Inferior parietal cortex (tissue), 1 donor: ENCODE measurements around the gene TCN2.
"Not testable (repeated sequence)": the region's sequence is repeated elsewhere in the genome, so short reads cannot be mapped to it uniquely, and the experiment has no call there.

ENCODE experiments used
- DNase-seq: peaks from one replicate; pipeline ENCODE4 v3.0.0-alpha.2; 2016; ENCODE audit errors: extremely low spot score

TCN2 gene

DNA sequence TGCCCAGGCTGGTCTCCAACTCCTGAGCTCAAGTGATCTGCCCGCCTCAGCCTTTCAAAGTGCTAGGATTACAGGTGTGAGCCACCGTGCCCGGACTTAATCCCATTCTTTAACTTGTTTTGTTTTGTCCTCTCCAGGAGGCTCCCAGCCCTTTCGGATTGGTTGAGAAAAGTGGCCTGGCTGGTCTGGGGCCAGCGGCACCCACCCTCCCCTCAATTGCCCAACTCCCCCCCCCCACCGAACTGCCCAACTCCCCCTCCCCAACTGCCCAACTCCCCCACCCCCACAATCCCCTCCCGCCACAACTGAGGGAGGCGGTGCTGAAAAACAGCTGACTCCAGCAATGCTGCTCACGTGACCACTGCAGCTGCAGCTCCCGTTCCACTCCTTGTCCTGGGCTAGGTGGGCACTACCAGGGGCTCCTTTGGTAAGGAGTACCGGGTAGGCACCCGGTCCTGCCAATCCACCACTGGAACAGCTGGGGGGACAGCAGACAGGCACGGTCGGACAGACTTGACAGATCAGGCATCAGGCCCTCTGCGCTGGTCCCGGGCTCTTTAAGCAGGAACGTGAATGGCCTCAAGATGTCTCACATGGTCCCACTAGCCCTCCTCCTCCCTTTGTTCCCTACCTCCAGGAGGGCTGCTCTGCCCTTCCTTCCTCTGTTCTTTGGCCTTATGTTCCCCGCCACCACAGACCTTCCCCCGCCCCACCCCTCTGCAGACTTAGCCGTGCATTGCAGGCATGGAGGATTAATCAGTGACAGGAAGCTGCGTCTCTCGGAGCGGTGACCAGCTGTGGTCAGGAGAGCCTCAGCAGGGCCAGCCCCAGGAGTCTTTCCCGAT, at the start of gene TCN2:
TCN2 (plus strand) TSS at position 720 of the 845 bp plus-strand sequence. CDS start 158 bp downstream, outside the sequence.
- DNase-seq = peak; percentile 66

DNA sequence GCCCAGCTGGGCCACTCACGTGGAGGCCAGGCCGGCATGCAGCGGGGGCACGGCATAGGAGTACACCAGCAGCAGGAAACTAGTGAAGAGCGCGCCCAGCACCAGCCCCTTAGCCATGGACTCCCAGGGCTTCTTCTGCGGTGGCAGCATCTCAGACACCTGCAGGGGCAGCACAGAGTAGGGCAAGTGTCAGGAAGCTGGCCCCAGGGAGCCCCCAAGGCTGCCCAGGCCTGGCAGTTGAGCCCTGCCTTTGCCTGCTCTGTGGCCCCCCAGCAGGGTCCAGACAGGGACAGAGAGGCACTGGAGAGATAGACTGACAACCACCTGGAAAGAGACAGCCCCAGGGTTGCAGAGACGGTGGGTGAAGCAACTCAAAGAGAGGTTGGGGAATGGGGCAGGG, 49.7 kb upstream of the TCN2 start:
- no peak for DNase-seq

DNA sequence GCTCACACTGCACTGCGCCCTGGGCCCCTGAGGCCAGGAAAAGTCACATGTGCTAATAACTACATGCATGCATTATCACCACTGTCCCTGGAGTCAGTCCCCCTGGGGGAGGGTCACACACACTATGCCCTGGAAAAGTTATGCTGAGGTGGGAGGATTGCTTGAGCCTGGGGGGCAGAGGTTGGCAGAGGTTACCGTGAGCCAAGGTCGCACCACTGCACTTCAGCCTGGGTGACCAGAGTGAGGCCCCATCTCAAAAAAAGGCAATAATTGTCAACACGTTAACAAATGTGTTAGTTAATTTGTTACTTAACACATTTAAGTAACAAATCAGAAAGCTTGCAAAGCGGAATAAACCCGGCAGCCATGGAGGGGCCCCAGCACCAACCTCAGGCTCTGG, 47.1 kb upstream of the TCN2 start:
- DNase-seq = no peak

DNA sequence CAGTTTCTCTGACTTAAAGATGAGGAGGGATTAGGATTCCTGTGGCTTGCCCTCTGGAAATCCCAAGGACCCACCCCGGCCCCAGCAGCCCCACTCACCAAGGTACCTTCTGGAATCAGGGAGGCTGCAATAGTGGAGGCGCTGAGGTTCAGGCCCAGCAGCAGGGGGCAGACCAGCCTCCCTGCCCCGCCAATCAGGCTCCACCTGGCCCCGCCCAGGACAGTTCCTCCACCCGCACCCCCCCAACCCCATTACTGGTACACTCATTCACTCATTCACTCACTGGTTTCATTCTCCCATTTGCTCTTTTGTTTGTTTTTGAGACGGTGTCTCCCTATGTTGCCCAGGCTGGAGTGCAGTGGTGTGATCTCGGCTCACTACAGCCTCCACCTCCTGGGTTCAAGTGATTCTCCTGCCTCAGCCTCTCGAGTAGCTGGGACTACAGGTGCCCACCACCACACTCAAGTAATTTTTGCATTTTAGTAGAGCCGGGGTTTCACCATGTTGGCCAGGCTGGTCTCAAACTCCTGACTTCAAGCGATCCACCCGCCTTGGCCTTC, 46.3 kb upstream of the TCN2 start:
- DNase-seq = not testable (repeated sequence)

DNA sequence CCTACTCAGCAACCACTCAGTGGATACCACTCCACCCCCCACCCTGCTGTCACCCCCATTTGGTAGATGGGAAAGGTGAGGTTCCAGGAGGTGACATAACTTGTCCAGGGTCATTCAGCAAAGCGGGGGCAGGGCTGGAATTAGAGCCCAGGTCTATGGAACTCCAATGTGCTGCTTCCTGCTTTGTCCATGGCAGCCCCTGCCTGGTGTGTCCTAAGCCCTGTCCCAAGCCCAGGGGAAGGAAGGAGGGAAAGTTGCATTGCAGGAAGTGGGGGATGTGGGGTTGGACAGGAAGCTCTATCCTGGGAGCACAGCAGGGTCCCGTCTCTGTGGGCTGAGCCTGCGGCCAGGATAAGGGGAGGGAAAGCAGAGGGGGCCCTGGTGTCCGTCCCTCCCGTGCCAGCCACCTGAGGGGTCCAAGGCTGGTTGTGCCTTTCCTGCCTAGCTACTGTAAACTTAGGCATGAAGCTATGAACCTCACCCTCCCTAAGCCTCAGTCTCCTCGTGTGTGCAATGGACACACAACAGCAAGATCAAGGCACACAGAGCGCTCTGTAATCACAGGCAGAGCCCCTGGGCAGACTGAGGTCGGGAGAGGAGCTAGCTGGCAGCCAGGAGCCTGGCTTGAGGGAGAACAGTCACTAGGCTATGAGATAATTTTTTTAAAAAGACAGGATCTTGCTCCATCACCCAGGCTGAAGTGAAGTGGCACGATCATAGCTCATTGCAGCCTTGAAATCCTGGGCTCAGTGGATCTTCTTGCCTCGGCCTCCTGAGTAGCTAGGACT, 45.4 kb upstream of the TCN2 start:
- DNase-seq = no peak

DNA sequence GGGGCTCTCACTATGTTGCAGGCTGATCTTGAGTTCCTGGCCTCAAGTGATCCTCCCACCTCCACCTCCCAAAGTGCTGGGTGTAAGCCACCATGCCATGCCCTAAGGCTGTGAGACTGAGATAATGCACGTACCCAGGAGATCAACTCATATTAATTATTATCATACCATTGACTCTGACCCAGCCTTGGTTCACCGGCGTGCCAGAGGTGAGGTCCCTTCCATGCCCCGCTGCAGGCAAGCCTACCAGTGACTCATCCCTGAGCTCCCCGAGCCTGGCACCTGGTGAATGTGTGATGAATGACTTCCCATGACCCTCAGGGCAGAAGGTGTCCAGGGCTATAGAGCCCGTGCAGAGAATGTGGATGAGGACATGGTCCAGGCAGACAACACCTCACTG, 44.6 kb upstream of the TCN2 start:
- no peak for DNase-seq

DNA sequence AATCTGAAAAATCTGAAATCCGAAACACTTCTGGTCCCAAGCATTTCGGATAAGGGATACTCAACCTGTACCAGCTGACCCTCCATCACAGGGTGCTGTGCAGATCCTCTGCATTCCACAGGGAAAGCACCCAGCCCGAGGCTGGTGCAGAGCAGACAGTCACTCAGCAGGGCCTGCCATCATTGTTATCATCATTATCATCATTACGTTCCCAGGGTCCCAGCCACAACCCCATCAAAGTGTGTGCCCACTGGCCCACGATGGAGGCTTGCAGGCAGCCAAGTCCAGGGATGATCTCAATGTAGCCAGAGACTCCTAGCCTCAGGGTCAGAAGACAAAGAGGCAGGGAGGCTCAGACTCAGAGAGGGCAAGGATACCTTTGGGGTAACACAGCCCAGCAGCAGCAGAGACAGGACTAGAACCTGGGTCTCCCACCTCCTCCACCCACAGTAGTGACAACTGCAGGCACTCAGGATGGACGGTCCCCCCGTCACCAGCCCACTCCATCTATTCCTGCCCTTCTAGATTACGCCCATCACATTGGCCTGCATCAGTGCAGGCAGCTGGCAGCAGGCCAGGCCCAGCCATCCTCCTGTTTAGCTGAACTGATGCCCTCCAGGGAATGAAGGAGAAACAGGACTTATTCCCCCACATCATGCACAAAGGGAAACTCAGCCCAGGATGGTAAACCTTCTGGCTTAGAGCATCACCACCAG, 42.8 kb upstream of the TCN2 start:
- no peak for DNase-seq

DNA sequence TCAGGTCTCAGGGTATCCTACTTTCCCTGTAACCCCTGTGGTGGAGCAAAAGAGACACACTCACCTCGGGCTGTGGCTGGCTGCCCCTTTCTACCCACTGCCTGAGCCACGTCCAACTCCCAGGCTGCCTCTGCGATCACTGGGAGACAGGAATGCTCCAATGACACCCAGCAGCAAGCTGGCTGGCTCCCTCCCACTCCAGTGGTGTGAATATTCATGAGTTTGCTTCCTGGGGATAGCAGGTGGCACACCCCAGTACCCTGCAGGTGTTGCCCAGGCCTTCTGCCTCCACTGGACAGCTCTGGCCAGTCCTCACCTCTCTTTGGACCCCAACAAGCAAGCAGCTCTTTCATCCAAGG, 42.2 kb upstream of the TCN2 start:
- no peak for DNase-seq

DNA sequence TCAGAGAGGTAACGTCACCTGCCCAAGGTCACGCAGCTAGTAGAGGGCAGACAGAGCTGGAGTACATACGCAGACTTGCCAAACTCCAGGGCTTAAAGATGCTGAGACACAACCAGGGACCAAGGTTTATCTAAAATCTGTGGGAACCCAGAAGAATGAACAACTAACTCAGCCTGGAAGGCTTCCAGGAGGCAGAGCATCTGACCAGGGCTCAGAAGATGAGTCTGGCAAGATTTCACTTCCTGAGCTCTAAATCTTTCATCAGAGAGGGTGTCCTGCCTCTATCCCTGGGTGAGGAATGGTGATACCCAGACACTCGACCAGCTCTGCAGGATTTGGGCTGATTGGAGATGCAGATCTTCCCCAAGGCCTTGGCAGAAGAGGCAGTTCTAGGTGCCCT, 41.6 kb upstream of the TCN2 start:
- no peak for DNase-seq

DNA sequence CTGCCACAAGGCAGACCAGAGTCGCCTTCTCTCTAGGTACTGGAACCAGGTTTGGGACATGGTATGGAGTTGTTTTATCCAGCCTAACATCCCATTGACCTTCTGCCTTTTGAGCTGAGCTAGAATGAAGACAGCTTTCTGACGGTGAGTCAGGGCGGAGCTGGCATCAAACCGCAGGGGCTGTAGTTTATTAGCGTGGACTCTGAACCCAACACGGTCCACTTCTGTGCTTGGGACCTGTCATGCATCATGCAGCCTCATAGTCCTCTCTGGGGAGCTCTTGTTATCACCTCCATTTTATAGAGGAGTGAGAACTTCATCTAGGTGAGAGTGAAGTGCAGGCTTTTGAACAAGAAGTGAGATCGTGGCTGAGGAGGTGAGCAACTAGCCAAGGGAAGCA, 40.8 kb upstream of the TCN2 start:
- DNase-seq = no peak

DNA sequence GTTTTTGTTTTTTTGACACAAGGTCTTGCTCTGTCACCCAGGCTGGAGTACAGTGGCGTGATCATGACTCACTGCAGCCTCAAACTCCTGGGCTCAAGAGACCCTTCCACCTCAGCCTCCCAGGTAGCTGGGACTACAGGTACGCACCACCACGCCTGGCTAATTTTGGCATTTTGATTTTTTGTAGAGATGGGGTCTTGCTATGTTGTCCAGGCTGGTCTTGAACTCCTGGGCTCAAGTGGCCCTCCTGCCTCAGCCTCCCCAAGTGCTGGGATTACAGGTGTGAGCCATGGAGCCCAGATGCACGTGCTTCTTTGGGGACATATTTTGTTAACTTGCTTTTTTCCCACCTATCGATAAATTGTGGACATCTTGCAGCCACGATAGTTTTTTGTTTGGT, 39.7 kb upstream of the TCN2 start:
- DNase-seq = not testable (repeated sequence)

DNA sequence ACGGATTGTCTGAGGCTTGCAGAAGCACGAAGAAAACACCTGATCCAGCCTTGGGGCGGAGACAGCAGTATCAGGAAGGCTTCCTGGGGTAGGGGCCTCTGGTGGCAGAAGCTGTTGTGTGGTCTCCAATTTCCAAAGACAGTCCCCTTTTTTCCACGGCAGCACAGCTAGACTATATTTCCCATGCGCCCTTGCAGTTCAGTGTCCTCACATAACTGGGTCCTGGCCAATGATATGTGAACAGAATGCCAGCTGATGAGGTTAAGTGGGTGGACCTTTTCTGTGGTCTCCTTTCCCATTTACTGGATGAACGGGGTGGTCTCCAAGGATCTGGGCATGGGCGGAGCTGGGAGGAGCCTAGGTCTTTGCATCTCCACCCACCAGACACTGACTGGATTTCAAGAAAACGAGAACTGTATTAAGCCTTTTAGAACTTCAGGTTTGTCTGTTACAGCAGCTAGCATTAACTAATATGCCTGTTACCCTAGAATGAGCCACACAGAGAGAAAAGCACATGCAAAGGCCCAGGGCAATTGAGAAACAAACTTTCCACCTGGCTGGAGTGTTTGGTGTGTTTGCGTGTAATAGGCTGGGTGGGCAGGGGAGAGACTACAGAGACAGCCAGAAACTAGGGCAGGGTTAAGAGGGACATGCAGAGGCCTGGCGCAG, 38.7 kb upstream of the TCN2 start:
- DNase-seq = no peak

DNA sequence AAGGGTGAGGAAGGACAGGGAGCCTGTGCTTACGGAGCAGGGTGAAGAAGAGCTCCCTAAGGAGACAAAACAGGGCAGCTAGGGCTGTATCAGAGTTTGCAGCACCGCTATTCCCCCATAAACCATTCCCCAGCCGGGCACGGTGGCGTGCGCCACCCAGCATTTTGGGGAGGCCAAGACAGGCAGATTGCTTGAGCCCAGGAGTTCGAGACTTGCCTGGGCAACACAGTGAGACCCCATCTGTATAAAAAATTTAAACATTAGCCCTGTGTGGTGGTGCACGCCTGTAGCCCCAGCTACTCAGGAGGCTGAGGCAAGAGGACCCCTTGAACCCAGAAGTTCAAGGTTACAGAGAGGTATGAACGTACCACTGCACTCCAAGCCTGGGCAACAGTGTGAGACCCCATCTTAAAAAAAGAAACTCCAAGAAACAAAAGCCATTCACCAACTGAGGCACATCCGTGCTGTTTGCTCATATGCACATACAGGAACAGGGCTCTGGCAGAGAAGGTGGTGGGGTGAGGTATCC, 37.2 kb upstream of the TCN2 start:
- DNase-seq = no peak

DNA sequence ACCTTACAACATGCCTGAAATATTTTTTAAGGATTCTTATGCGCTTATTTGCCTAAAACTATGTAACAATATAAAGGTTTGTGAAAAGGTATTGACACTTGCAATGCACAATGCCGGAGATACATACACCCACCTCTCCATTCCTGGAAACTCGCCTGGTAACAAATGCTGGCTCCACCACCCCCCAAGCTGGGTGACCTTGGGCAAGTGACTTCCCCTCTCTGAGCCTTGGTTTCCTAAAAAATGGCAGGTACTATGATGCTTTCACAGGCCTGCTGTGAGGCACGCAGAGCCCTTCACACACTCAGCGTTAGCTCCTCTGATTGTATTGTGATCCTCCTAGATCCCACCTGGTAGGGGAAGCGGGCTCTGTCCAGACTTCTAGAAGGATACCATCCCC, 34.8 kb upstream of the TCN2 start:
- DNase-seq = no peak

DNA sequence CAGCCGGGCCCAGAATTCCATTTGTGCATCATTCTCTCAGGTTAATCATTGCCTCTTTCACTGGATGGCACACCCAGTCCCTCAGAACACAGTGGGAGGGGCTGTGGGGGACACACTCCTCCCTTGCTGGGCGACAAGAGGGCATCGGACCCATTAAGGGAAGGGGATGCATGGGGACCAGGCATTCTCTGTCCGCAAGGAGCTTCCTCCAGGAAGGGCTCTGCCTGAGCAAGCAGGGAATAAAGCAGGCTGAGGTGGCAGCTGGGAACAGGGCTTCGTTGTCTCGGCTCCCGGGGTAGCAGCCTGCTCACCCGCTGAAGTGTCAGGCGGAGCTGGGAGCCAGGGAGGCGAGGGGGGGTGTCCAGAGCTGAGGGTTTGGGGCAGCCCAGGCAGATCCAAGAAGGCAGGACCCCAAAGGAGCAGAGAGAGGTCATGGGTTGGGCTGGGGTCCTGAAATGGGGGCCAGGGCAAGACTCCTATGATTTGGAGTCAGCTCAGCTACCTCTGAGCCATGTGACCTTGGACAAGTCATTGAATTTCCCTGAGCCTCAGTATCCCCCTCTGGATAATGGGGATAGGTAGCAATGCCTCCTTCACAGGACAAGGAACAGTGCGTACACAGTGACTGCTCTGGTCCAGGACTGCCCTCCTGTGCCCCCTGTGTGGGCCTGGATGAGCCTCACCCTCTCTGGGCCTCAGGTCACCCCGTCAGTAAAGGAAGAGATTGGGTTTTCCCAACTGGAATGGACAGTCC, 34.0 kb upstream of the TCN2 start:
- no peak for DNase-seq

DNA sequence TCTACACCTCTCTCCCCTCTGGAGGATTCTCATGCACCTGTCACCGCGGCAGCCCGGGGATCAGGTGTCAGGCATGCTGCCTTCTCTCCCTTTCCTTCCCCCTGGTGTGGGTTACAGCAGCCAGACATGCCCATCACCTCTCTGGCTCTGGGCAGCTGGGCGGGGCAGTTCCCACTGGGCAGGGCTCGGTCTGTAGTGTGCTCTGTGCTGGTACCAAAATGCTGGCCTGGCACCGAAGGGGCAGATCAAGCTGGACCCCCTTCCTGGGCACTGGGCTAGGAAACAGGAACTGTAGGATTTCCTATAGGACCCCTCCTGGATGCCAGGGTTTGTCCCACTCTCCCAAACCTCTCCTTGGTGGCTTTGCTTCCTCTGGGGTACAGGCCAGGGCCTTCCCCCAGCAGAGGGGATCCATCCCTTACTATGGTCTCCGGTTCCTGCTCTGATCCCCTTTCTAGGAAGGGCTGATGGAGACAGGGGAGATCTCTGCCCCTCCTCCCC, 33.3 kb upstream of the TCN2 start:
- no peak for DNase-seq

DNA sequence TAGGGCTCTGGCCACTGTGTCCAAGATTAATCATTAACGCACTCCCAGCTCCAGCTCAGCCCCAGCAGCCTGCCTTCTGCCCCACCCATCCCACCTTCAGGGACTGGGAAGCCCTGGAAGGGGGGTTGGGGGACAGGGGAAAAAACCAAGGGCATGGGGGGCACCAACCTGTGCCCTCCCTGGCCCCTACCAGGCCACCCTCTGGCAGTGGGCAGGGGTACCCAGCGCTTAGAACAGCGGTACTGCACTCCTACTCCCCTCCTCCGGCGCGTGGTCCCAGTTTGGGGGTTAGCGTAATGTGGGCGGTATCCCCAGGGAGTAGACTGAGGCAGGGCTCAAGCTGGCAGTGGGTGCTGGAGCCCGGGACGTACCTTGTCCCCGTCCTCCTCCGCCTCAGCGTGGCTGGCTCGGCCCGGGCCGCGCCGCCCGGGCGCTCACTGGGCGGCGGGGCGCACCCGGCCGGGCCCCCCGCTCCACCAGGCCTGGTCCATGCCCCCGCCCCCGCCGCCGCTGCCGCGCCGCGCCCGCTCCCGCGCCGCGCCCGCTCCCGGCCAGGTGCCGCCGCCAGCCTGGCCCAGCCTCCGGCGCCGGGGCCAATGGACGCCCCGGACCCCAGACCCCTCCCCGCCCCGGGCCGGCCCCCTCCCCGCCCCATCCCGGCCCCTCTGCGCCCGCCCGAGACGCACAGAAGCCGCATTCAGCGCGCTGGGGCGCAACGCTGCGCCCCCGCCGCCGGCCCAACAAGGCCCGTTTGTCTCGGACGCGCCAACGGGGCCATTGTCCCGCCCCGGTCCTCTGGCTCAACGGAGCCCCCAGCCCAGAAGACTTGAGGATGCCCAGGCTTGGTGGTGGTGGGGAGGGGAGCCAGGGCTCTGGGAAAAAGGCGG, 32.6 kb upstream of the TCN2 start, which contains the start of gene GAL3ST1:
GAL3ST1 (minus strand) TSS at position 571 of the 887 bp plus-strand sequence. CDS start 17,273 bp downstream, outside the sequence.
- DNase-seq = peak; percentile 74

DNA sequence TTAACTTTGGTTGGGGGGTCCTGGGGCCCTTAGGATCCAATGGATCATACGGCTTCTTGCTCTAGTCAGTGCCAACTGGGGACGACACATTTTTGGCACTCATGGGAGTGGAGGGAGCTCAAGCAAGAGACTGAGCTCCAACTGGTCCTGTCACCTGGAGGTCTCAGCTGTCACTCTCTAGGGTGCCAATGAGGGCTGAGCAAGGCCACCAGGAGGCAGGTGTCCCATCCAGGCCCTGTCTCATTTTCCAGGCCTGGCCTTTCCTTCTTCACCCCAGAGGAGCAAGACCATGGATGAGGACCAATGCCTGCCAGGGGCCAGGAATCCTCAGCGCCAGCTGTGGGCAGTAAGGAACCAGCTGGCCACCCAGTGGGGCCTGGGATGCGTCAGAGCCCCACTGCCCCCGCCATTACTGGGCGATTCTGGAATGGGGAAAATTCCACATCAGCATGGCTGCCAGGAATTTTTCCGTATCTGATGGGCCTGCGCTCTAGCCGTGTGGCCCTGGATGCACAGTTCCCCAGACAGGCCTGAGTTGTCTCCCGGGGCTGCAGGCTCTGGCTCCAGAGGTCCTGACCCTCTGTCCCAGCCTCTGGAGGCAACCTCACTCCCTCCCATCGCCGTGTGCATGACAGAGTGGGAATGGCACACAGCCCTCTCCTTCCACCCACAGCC, 31.8 kb upstream of the TCN2 start:
- DNase-seq = no peak

DNA sequence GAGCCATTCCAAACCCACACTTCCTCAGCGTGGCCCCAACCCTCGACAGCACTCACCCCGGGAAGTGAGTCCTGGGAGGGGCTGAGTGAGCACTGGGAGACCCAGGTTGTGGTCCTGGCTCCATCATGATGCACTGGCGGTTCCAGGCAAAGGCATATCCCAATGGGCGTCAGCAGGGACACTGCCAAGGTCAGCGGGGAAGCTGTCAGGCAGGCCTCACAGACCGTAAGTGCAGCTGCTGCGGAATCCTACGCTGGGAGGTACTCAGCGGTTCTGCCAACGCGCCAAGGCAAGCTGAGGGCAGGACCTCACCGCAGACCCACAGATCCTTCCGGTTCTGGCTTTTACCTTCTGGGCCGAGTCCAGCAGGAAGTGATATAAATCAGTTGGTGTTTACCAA, 31.1 kb upstream of the TCN2 start:
- no peak for DNase-seq
